ENCODE data around the gene CRACDL. TPM values are rescaled to one million over a fixed set of nuclear protein-coding genes. Genes with fewer than 3 reads are reported as not detected.

CRACDL gene
- polyA plus RNA-seq (2011; rRNA removed) (not detected in 2 replicates), polyA minus RNA-seq (2011; rRNA and poly(A)+ RNA removed) (not detected in 2 replicates)

- POLR2A ChIA-PET, result no interaction called here
- DNase-seq (ENCODE audit: low read depth), result no peak
Observed at GRCh38 chr2:98935777-98936352, at the start of gene CRACDL. Gene CRACDL (minus strand): TSS chr2:98936225. CDS start chr2:98846800, 89,425 bp downstream.

GRCh38 chr2:98975611-98976010 is 39.6 kb upstream of the CRACDL start:
- CTCF ChIA-PET, result no interaction called here
- POLR2A ChIA-PET, result no interaction called here
- DNase-seq (ENCODE audit: low read depth), result no peak

More at GRCh38 chr2:98935777-98936352, at the start of gene CRACDL:
- no peak within 1 kb of the TSS for H3K4me3 ChIP-seq (ENCODE audit: low read depth, low read length)
- no peak for TF ChIP-seq CTCF (IDR thresholded peaks at IDR 0.05; ENCODE audit: insufficient read depth, low read depth, low read length)
- no peaks in the 10 kb centered on the region for H3K36me3 ChIP-seq (ENCODE audit: control insufficient read depth, insufficient read depth, low read length)
- CTCF ChIA-PET, result no interaction called here
- H3K27me3 ChIP-seq (ENCODE audit: control insufficient read depth, insufficient read depth, low read length), result peaks cover 28% of the 10 kb centered on the region

GRCh38 chr2:98972582-98973167 is 36.6 kb upstream of the CRACDL start:
- DNase-seq (ENCODE audit: low read depth), result no peak
- Histone ChIP-seq H3K4me3 (ENCODE audit: low read depth, low read length) (no peak overlapping the region), H3K27me3 (ENCODE audit: control insufficient read depth, insufficient read depth, low read length) (no peaks in the 10 kb centered on the region), H3K36me3 (ENCODE audit: control insufficient read depth, insufficient read depth, low read length) (no peaks in the 10 kb centered on the region)
- POLR2A ChIA-PET, result no interaction called here
- no peak for TF ChIP-seq CTCF (IDR thresholded peaks at IDR 0.05; ENCODE audit: insufficient read depth, low read depth, low read length)
- CTCF ChIA-PET, result interaction anchor here (0.6 kb wide), 1 partner anchor 23 kb away, joined by 3 read pairs; no protein-coding TSS in a partner anchor

More at GRCh38 chr2:98975611-98976010, 39.6 kb upstream of the CRACDL start:
- no peaks in the 10 kb centered on the region for H3K27me3 ChIP-seq (ENCODE audit: control insufficient read depth, insufficient read depth, low read length)
- H3K4me3 ChIP-seq (ENCODE audit: low read depth, low read length), result no peak overlapping the region
- H3K36me3 ChIP-seq (ENCODE audit: control insufficient read depth, insufficient read depth, low read length), result no peaks in the 10 kb centered on the region
- TF ChIP-seq CTCF (IDR thresholded peaks at IDR 0.05; ENCODE audit: insufficient read depth, low read depth, low read length), result no peak

GRCh38 chr2:98959810-98960507 is 23.9 kb upstream of the CRACDL start:
- no peak for TF ChIP-seq CTCF (IDR thresholded peaks at IDR 0.05; ENCODE audit: insufficient read depth, low read depth, low read length)
- Histone ChIP-seq H3K36me3 (ENCODE audit: control insufficient read depth, insufficient read depth, low read length) (no peaks in the 10 kb centered on the region), H3K4me3 (ENCODE audit: low read depth, low read length) (no peak overlapping the region), H3K27me3 (ENCODE audit: control insufficient read depth, insufficient read depth, low read length) (no peaks in the 10 kb centered on the region)
- ChIA-PET CTCF (no interaction called here), POLR2A (no interaction called here)
- no peak for DNase-seq (ENCODE audit: low read depth)

- ChIA-PET CTCF (no interaction called here), POLR2A (no interaction called here)
- no peak for TF ChIP-seq CTCF (IDR thresholded peaks at IDR 0.05; ENCODE audit: insufficient read depth, low read depth, low read length)
Observed at GRCh38 chr2:98952966-98953365, 16.9 kb upstream of the CRACDL start.

More at GRCh38 chr2:98952966-98953365, 16.9 kb upstream of the CRACDL start:
- no peak for DNase-seq (ENCODE audit: low read depth)
- H3K27me3 ChIP-seq (ENCODE audit: control insufficient read depth, insufficient read depth, low read length), result peaks cover 5% of the 10 kb centered on the region
- H3K36me3 ChIP-seq (ENCODE audit: control insufficient read depth, insufficient read depth, low read length), result no peaks in the 10 kb centered on the region
- no peak overlapping the region for H3K4me3 ChIP-seq (ENCODE audit: low read depth, low read length)

Data from BJ (cell line).